ENCODE measurements around the gene USP11.

USP11 gene

GRCh38 chrX:47197526-47197925 lies 35.3 kb upstream of the USP11 start:
- peaks cover 68% of the 10 kb centered on the region for H3K36me3 ChIP-seq (ENCODE audit: insufficient read depth, low read length)
- no peak overlapping the region for H2AFZ ChIP-seq (ENCODE audit: low read depth, low read length)
- H3K4me1 ChIP-seq (ENCODE audit: insufficient read depth, low read length), result peaks cover 32% of the 10 kb centered on the region
- H3K4me3 ChIP-seq (ENCODE audit: low read length), result no peak overlapping the region
- no peaks in the 10 kb centered on the region for H3K9me3 ChIP-seq (ENCODE audit: low read length)
- no peaks in the 10 kb centered on the region for H3K27me3 ChIP-seq (ENCODE audit: insufficient read depth, low read length)

GRCh38 chrX:47198026-47198686 lies 34.7 kb upstream of the USP11 start:
- Histone ChIP-seq H3K4me3 (ENCODE audit: low read length) (no peak overlapping the region), H3K27me3 (ENCODE audit: insufficient read depth, low read length) (no peaks in the 10 kb centered on the region), H2AFZ (ENCODE audit: low read depth, low read length) (no peak overlapping the region), H3K9me3 (ENCODE audit: low read length) (no peaks in the 10 kb centered on the region), H3K4me1 (ENCODE audit: insufficient read depth, low read length) (peaks cover 32% of the 10 kb centered on the region), H3K36me3 (ENCODE audit: insufficient read depth, low read length) (peaks cover 75% of the 10 kb centered on the region)

GRCh38 chrX:47198687-47199080 lies 34.1 kb upstream of the USP11 start:
- Histone ChIP-seq H2AFZ (ENCODE audit: low read depth, low read length) (no peak overlapping the region), H3K9me3 (ENCODE audit: low read length) (no peaks in the 10 kb centered on the region), H3K36me3 (ENCODE audit: insufficient read depth, low read length) (peaks cover 79% of the 10 kb centered on the region), H3K4me1 (ENCODE audit: insufficient read depth, low read length) (peaks cover 32% of the 10 kb centered on the region), H3K4me3 (ENCODE audit: low read length) (no peak overlapping the region), H3K27me3 (ENCODE audit: insufficient read depth, low read length) (no peaks in the 10 kb centered on the region)

GRCh38 chrX:47199286-47199685 lies 33.5 kb upstream of the USP11 start:
- H3K4me3 ChIP-seq (ENCODE audit: low read length), result no peak overlapping the region
- H2AFZ ChIP-seq (ENCODE audit: low read depth, low read length), result no peak overlapping the region
- no peaks in the 10 kb centered on the region for H3K27me3 ChIP-seq (ENCODE audit: insufficient read depth, low read length)
- H3K36me3 ChIP-seq (ENCODE audit: insufficient read depth, low read length), result peaks cover 85% of the 10 kb centered on the region
- peaks cover 30% of the 10 kb centered on the region for H3K4me1 ChIP-seq (ENCODE audit: insufficient read depth, low read length)
- H3K9me3 ChIP-seq (ENCODE audit: low read length), result no peaks in the 10 kb centered on the region

- peaks cover 95% of the 10 kb centered on the region for H3K36me3 ChIP-seq (ENCODE audit: insufficient read depth, low read length)
- no peak overlapping the region for H2AFZ ChIP-seq (ENCODE audit: low read depth, low read length)
- H3K27me3 ChIP-seq (ENCODE audit: insufficient read depth, low read length), result no peaks in the 10 kb centered on the region
These were observed 32.2 kb upstream of the USP11 start for GRCh38 chrX:47200385-47201150.

GRCh38 chrX:47201345-47201944 lies 31.4 kb upstream of the USP11 start:
- H3K4me1 ChIP-seq (ENCODE audit: insufficient read depth, low read length), result peaks cover 11% of the 10 kb centered on the region
- peaks cover 95% of the 10 kb centered on the region for H3K36me3 ChIP-seq (ENCODE audit: insufficient read depth, low read length)
- no peaks in the 10 kb centered on the region for H3K9me3 ChIP-seq (ENCODE audit: low read length)
- H3K27me3 ChIP-seq (ENCODE audit: insufficient read depth, low read length), result no peaks in the 10 kb centered on the region
- no peak overlapping the region for H2AFZ ChIP-seq (ENCODE audit: low read depth, low read length)
- no peak overlapping the region for H3K4me3 ChIP-seq (ENCODE audit: low read length)

More at GRCh38 chrX:47200385-47201150, 32.2 kb upstream of the USP11 start:
- H3K4me3 ChIP-seq (ENCODE audit: low read length), result no peak overlapping the region
- peaks cover 20% of the 10 kb centered on the region for H3K4me1 ChIP-seq (ENCODE audit: insufficient read depth, low read length)
- no peaks in the 10 kb centered on the region for H3K9me3 ChIP-seq (ENCODE audit: low read length)

GRCh38 chrX:47202316-47202715 lies 30.5 kb upstream of the USP11 start:
- Histone ChIP-seq H3K36me3 (ENCODE audit: insufficient read depth, low read length) (peaks cover 95% of the 10 kb centered on the region), H3K9me3 (ENCODE audit: low read length) (no peaks in the 10 kb centered on the region), H3K4me1 (ENCODE audit: insufficient read depth, low read length) (peaks cover 4% of the 10 kb centered on the region), H3K27me3 (ENCODE audit: insufficient read depth, low read length) (no peaks in the 10 kb centered on the region), H3K4me3 (ENCODE audit: low read length) (no peak overlapping the region), H2AFZ (ENCODE audit: low read depth, low read length) (no peak overlapping the region)

GRCh38 chrX:47202877-47203276 lies 29.9 kb upstream of the USP11 start:
- no peaks in the 10 kb centered on the region for H3K27me3 ChIP-seq (ENCODE audit: insufficient read depth, low read length)
- no peak overlapping the region for H2AFZ ChIP-seq (ENCODE audit: low read depth, low read length)
- no peak overlapping the region for H3K4me3 ChIP-seq (ENCODE audit: low read length)
- no peaks in the 10 kb centered on the region for H3K4me1 ChIP-seq (ENCODE audit: insufficient read depth, low read length)
- H3K9me3 ChIP-seq (ENCODE audit: low read length), result no peaks in the 10 kb centered on the region
- peaks cover 95% of the 10 kb centered on the region for H3K36me3 ChIP-seq (ENCODE audit: insufficient read depth, low read length)

GRCh38 chrX:47204970-47205369 lies 27.8 kb upstream of the USP11 start:
- peaks cover 96% of the 10 kb centered on the region for H3K36me3 ChIP-seq (ENCODE audit: insufficient read depth, low read length)
- H3K27me3 ChIP-seq (ENCODE audit: insufficient read depth, low read length), result no peaks in the 10 kb centered on the region
- H3K4me3 ChIP-seq (ENCODE audit: low read length), result no peak overlapping the region
- H3K4me1 ChIP-seq (ENCODE audit: insufficient read depth, low read length), result no peaks in the 10 kb centered on the region
- no peak overlapping the region for H2AFZ ChIP-seq (ENCODE audit: low read depth, low read length)
- peaks cover 1% of the 10 kb centered on the region for H3K9me3 ChIP-seq (ENCODE audit: low read length)

GRCh38 chrX:47206316-47206715 lies 26.5 kb upstream of the USP11 start:
- H2AFZ ChIP-seq (ENCODE audit: low read depth, low read length), result no peak overlapping the region
- peaks cover 2% of the 10 kb centered on the region for H3K9me3 ChIP-seq (ENCODE audit: low read length)
- no peaks in the 10 kb centered on the region for H3K27me3 ChIP-seq (ENCODE audit: insufficient read depth, low read length)
- H3K4me1 ChIP-seq (ENCODE audit: insufficient read depth, low read length), result no peaks in the 10 kb centered on the region
- peaks cover 96% of the 10 kb centered on the region for H3K36me3 ChIP-seq (ENCODE audit: insufficient read depth, low read length)
- H3K4me3 ChIP-seq (ENCODE audit: low read length), result no peak overlapping the region

- no peaks in the 10 kb centered on the region for H3K4me1 ChIP-seq (ENCODE audit: insufficient read depth, low read length)
- H3K9me3 ChIP-seq (ENCODE audit: low read length), result peaks cover 8% of the 10 kb centered on the region
- no peak overlapping the region for H2AFZ ChIP-seq (ENCODE audit: low read depth, low read length)
- peaks cover 96% of the 10 kb centered on the region for H3K36me3 ChIP-seq (ENCODE audit: insufficient read depth, low read length)
- no peak overlapping the region for H3K4me3 ChIP-seq (ENCODE audit: low read length)
- H3K27me3 ChIP-seq (ENCODE audit: insufficient read depth, low read length), result no peaks in the 10 kb centered on the region
These were observed 24.7 kb upstream of the USP11 start for GRCh38 chrX:47208108-47208507.

- no peak overlapping the region for H3K4me3 ChIP-seq (ENCODE audit: low read length)
- peaks cover 95% of the 10 kb centered on the region for H3K36me3 ChIP-seq (ENCODE audit: insufficient read depth, low read length)
- H2AFZ ChIP-seq (ENCODE audit: low read depth, low read length), result no peak overlapping the region
- H3K4me1 ChIP-seq (ENCODE audit: insufficient read depth, low read length), result no peaks in the 10 kb centered on the region
- H3K9me3 ChIP-seq (ENCODE audit: low read length), result peaks cover 8% of the 10 kb centered on the region
- H3K27me3 ChIP-seq (ENCODE audit: insufficient read depth, low read length), result no peaks in the 10 kb centered on the region
These were observed 23.1 kb upstream of the USP11 start for GRCh38 chrX:47209508-47210238.

Data from neuron (in vitro differentiated cells).